ENCODE measurements around the gene TBX22.
"Not testable (repeated sequence)": the region's sequence is repeated elsewhere in the genome, so short reads cannot be mapped to it uniquely, and the experiment has no call there.

Gene TBX22

GRCh38 chrX:80014141-80014940 lies at the start of gene TBX22:
TSS of gene TBX22 (plus strand) at chrX:80014753. CDS start at chrX:80022270, 7,517 bp downstream.
- no peak for DNase-seq (ENCODE audit: low spot score)

GRCh38 chrX:79975605-79976004 lies 38.9 kb upstream of the TBX22 start:
- DNase-seq (ENCODE audit: low spot score), result no peak

GRCh38 chrX:80004458-80004857 lies 10.1 kb upstream of the TBX22 start:
- no peak for DNase-seq (ENCODE audit: low spot score)

- DNase-seq (ENCODE audit: low spot score), result no peak
These were observed 3.0 kb upstream of the TBX22 start for GRCh38 chrX:80011522-80011921.

GRCh38 chrX:80016182-80016581 lies 1.6 kb downstream of the TBX22 start:
- DNase-seq (ENCODE audit: low spot score), result no peak

- DNase-seq (ENCODE audit: low spot score), result no peak
These were observed 7.1 kb downstream of the TBX22 start for GRCh38 chrX:80021621-80022020.

- DNase-seq (ENCODE audit: low spot score), result no peak
These were observed 7.9 kb downstream of the TBX22 start for GRCh38 chrX:80022363-80023031.

- no peak for DNase-seq (ENCODE audit: low spot score)
These were observed 11.6 kb downstream of the TBX22 start for GRCh38 chrX:80026116-80026515.

- not testable (repeated sequence) for DNase-seq (ENCODE audit: low spot score)
These were observed 51.6 kb downstream of the TBX22 start for GRCh38 chrX:80066156-80066555.

- DNase-seq (ENCODE audit: low spot score), result not testable (repeated sequence)
These were observed 61.1 kb downstream of the TBX22 start for GRCh38 chrX:80075625-80076024.

Measured in hematopoietic multipotent progenitor cell treated with erythropoietin and hydrocortisone succinate and interleukin-3 and kit ligand, for 15 days (in vitro differentiated cells).